Measurements from ENCODE around the gene MTHFR.

MTHFR gene

GRCh38 chr1:11740258-11741192 lies 65.2 kb downstream of the MTHFR start:
- Histone ChIP-seq H3K36me3 (ENCODE audit: control insufficient read depth in 2 of 2, insufficient read depth in 1 of 2, low read length in 2 of 2) (peaks cover 0 to 2% of the 10 kb centered on the region in 2 experiments; a peak in 1 of 3 replicates), H3K9me3 (ENCODE audit: control insufficient read depth, insufficient read depth, low read depth, low read length) (no peaks in the 10 kb centered on the region), H3K4me3 (ENCODE audit: low read depth, low read length) (no peak overlapping the region), H3K27ac (ENCODE audit: extremely low read depth, low read depth, low read length) (no peak overlapping the region), H3K4me1 (ENCODE audit: control insufficient read depth, insufficient read depth, low read length) (peaks cover 3% of the 10 kb centered on the region; the same call in 1 of the 2 replicates)
- TF ChIP-seq, protein P1, sequence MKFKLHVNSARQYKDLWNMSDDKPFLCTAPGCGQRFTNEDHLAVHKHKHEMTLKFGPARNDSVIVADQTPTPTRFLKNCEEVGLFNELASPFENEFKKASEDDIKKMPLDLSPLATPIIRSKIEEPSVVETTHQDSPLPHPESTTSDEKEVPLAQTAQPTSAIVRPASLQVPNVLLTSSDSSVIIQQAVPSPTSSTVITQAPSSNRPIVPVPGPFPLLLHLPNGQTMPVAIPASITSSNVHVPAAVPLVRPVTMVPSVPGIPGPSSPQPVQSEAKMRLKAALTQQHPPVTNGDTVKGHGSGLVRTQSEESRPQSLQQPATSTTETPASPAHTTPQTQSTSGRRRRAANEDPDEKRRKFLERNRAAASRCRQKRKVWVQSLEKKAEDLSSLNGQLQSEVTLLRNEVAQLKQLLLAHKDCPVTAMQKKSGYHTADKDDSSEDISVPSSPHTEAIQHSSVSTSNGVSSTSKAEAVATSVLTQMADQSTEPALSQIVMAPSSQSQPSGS (tag by site-specific recombination; IDR thresholded peaks at IDR 0.05; ENCODE audit: low read depth), result peak; percentile 38; the same call in 1 of the 2 replicates
- TF ChIP-seq MYNN (tag by site-specific recombination; IDR thresholded peaks at IDR 0.05; ENCODE audit: borderline replicate concordance) (no peak), ZBTB21 (tag by site-specific recombination; IDR thresholded peaks at IDR 0.05) (no peak), ZNF585B (tag by site-specific recombination; IDR thresholded peaks at IDR 0.05) (no peak), SCRT2 (tag by site-specific recombination; IDR thresholded peaks at IDR 0.05) (peak; percentile 40; the same call in 1 of the 2 replicates), ZIC2 (tag by site-specific recombination; IDR thresholded peaks at IDR 0.05) (peak; percentile 30; the same call in 1 of the 2 replicates), ZNF398 (tag by site-specific recombination; IDR thresholded peaks at IDR 0.05) (no peak), ZNF140 (tag by site-specific recombination; IDR thresholded peaks at IDR 0.05) (no peak), ZNF555 (tag by site-specific recombination; conservative IDR thresholded peaks at IDR 0.05) (no peak), ZBTB1 (tag by site-specific recombination; IDR thresholded peaks at IDR 0.05) (no peak), SP2 (tag by site-specific recombination; IDR thresholded peaks at IDR 0.05) (no peak), ZNF513 (tag by site-specific recombination; IDR thresholded peaks at IDR 0.05) (no peak)
- TF ChIP-seq, protein P2, sequence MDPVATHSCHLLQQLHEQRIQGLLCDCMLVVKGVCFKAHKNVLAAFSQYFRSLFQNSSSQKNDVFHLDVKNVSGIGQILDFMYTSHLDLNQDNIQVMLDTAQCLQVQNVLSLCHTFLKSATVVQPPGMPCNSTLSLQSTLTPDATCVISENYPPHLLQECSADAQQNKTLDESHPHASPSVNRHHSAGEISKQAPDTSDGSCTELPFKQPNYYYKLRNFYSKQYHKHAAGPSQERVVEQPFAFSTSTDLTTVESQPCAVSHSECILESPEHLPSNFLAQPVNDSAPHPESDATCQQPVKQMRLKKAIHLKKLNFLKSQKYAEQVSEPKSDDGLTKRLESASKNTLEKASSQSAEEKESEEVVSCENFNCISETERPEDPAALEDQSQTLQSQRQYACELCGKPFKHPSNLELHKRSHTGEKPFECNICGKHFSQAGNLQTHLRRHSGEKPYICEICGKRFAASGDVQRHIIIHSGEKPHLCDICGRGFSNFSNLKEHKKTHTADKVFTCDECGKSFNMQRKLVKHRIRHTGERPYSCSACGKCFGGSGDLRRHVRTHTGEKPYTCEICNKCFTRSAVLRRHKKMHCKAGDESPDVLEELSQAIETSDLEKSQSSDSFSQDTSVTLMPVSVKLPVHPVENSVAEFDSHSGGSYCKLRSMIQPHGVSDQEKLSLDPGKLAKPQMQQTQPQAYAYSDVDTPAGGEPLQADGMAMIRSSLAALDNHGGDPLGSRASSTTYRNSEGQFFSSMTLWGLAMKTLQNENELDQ (tag by site-specific recombination; IDR thresholded peaks at IDR 0.05; ENCODE audit: low read depth), result no peak
- ChIA-PET CTCF (interaction anchor here (0.6 to 1.7 kb wide), 4 partner anchors 21 to 420 kb away, joined by 3 to 4 read pairs (median 4); no protein-coding TSS in a partner anchor), POLR2A (no interaction called here)

DNA sequence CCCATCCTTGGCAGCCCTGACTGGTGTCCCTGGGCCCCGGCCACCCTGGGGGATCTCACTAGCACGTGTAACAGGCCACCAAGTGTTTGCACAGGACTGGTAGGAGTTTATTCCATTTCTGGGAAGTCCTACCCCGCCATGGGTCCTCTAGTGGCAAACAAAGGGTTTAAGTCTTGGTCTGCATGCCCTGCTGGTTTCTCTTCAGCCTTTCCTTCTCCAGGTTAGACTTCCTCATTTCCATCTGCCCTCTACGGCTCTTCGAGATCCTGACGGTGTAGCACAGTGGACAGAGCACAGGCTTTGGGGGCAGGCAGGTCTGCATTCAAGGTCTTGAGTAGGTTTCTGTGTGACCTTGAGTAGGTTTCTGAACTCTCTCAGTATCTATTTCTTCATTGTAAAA lies 67.0 kb downstream of the MTHFR start:
- Histone ChIP-seq H3K4me1 (ENCODE audit: control insufficient read depth, insufficient read depth, low read length) (peaks cover 3% of the 10 kb centered on the region; the same call in 1 of the 2 replicates), H3K27ac (ENCODE audit: extremely low read depth, low read depth, low read length) (no peak overlapping the region), H3K36me3 (ENCODE audit: control insufficient read depth in 2 of 2, insufficient read depth in 1 of 2, low read length in 2 of 2) (no peaks in the 10 kb centered on the region), H3K9me3 (ENCODE audit: control insufficient read depth, insufficient read depth, low read depth, low read length) (no peaks in the 10 kb centered on the region), H3K4me3 (ENCODE audit: low read depth, low read length) (no peak overlapping the region)
- ChIA-PET CTCF (no interaction called here), POLR2A (no interaction called here)
- TF ChIP-seq ZNF670 (tag by site-specific recombination; IDR thresholded peaks at IDR 0.05; ENCODE audit: low read depth), result no peak
- TF ChIP-seq, protein P3, sequence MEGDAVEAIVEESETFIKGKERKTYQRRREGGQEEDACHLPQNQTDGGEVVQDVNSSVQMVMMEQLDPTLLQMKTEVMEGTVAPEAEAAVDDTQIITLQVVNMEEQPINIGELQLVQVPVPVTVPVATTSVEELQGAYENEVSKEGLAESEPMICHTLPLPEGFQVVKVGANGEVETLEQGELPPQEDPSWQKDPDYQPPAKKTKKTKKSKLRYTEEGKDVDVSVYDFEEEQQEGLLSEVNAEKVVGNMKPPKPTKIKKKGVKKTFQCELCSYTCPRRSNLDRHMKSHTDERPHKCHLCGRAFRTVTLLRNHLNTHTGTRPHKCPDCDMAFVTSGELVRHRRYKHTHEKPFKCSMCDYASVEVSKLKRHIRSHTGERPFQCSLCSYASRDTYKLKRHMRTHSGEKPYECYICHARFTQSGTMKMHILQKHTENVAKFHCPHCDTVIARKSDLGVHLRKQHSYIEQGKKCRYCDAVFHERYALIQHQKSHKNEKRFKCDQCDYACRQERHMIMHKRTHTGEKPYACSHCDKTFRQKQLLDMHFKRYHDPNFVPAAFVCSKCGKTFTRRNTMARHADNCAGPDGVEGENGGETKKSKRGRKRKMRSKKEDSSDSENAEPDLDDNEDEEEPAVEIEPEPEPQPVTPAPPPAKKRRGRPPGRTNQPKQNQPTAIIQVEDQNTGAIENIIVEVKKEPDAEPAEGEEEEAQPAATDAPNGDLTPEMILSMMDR (tag by site-specific recombination; IDR thresholded peaks at IDR 0.05), result peak; percentile 9; the same call in 1 of the 2 replicates
- TF ChIP-seq GLIS1 (tag by site-specific recombination; IDR thresholded peaks at IDR 0.05), result 0 out of 2 replicates have a peak, but pooled peaks have one; percentile 16

All from HEK293 (cell line).